ENCODE measurements around the gene DLGAP1. TPM values are rescaled to one million over a fixed set of nuclear protein-coding genes. Genes with fewer than 3 reads are reported as not detected.

The DLGAP1 gene
- total and polyA plus RNA-seq, 4 donors = 0.54 to 11.8 (median 3.1) TPM

- no peaks in the 10 kb centered on the region for H3K27me3 ChIP-seq (ENCODE audit: control insufficient read depth in 3 of 3, insufficient read depth in 3 of 3, low read length in 2 of 3)
- H3K36me3 ChIP-seq (ENCODE audit: control insufficient read depth in 4 of 4, insufficient read depth in 4 of 4, low read length in 4 of 4) = no peaks in the 10 kb centered on the region
- TF ChIP-seq, protein P1, sequence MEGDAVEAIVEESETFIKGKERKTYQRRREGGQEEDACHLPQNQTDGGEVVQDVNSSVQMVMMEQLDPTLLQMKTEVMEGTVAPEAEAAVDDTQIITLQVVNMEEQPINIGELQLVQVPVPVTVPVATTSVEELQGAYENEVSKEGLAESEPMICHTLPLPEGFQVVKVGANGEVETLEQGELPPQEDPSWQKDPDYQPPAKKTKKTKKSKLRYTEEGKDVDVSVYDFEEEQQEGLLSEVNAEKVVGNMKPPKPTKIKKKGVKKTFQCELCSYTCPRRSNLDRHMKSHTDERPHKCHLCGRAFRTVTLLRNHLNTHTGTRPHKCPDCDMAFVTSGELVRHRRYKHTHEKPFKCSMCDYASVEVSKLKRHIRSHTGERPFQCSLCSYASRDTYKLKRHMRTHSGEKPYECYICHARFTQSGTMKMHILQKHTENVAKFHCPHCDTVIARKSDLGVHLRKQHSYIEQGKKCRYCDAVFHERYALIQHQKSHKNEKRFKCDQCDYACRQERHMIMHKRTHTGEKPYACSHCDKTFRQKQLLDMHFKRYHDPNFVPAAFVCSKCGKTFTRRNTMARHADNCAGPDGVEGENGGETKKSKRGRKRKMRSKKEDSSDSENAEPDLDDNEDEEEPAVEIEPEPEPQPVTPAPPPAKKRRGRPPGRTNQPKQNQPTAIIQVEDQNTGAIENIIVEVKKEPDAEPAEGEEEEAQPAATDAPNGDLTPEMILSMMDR (IDR thresholded peaks at IDR 0.05; ENCODE audit: control extremely low read depth, extremely low read depth) = no peak
- no peak overlapping the region for H3K9ac ChIP-seq (ENCODE audit: insufficient read depth in 1 of 2, low read length in 2 of 2)
- WGBS, 2 donors = 20 to 33% methylated on average over 2 of the region's 2 CpGs
- no peak overlapping the region for H3K4me3 ChIP-seq
- DNase-seq (no peak), ATAC-seq (ENCODE audit: insufficient read depth, low FRiP score) (no peak)
- no peak overlapping the region for H3K27ac ChIP-seq (ENCODE audit: low read depth in 1 of 2, low read length in 1 of 2)
- H3K4me1 ChIP-seq (ENCODE audit: control insufficient read depth in 5 of 5, insufficient read depth in 5 of 5, low read length in 5 of 5) = no peaks in the 10 kb centered on the region
- H3K9me3 ChIP-seq (ENCODE audit: control insufficient read depth in 4 of 4, insufficient read depth in 3 of 4, low read length in 3 of 4) = peaks cover 0 to 7% (median 0%) of the 10 kb centered on the region in 4 donors
Measured at GRCh38 chr18:4232656-4233055, 222.5 kb downstream of the DLGAP1 start.

DNA sequence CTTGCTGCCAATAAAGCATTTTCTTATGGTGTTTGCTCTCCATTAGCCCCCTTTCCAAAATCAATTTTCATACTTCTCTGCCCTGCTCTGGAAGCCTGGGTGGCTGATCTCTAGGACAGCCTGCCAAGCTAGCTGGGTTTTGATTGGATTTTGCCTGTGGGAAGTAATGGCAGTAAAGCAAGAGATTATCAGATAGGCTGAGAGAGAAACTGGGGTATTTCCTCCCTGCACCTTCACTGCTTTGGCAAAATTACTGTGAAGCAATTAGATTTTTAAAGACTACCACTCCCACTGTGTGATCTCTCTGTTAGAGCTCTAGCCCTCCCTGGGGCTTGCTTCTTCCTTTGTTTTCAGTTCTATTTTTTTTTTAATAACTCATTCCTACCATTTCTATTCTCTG is 223.8 kb downstream of the DLGAP1 start:
- DNase-seq (no peak), ATAC-seq (ENCODE audit: insufficient read depth, low FRiP score) (no peak)
- no peak overlapping the region for H3K27ac ChIP-seq (ENCODE audit: low read depth in 1 of 2, low read length in 1 of 2)
- no peak overlapping the region for H3K9ac ChIP-seq (ENCODE audit: insufficient read depth in 1 of 2, low read length in 2 of 2)
- TF ChIP-seq, protein P1 (IDR thresholded peaks at IDR 0.05; ENCODE audit: control extremely low read depth, extremely low read depth) = no peak
- H3K4me3 ChIP-seq = no peak overlapping the region
- H3K9me3 ChIP-seq (ENCODE audit: control insufficient read depth in 4 of 4, insufficient read depth in 3 of 4, low read length in 3 of 4) = peaks cover 0 to 7% (median 0%) of the 10 kb centered on the region in 4 donors
- H3K36me3 ChIP-seq (ENCODE audit: control insufficient read depth in 4 of 4, insufficient read depth in 4 of 4, low read length in 4 of 4) = no peaks in the 10 kb centered on the region
- H3K27me3 ChIP-seq (ENCODE audit: control insufficient read depth in 3 of 3, insufficient read depth in 3 of 3, low read length in 2 of 3) = no peaks in the 10 kb centered on the region
- no peaks in the 10 kb centered on the region for H3K4me1 ChIP-seq (ENCODE audit: control insufficient read depth in 5 of 5, insufficient read depth in 5 of 5, low read length in 5 of 5)

GRCh38 chr18:4230450-4231168 is 224.5 kb downstream of the DLGAP1 start:
- no peaks in the 10 kb centered on the region for H3K27me3 ChIP-seq (ENCODE audit: control insufficient read depth in 3 of 3, insufficient read depth in 3 of 3, low read length in 2 of 3)
- DNase-seq = peak in 1 of 3 donors; percentile 11
- H3K36me3 ChIP-seq (ENCODE audit: control insufficient read depth in 4 of 4, insufficient read depth in 4 of 4, low read length in 4 of 4) = no peaks in the 10 kb centered on the region
- H3K27ac ChIP-seq (ENCODE audit: low read depth in 1 of 2, low read length in 1 of 2) = no peak overlapping the region
- no peak overlapping the region for H3K4me3 ChIP-seq
- no peaks in the 10 kb centered on the region for H3K4me1 ChIP-seq (ENCODE audit: control insufficient read depth in 5 of 5, insufficient read depth in 5 of 5, low read length in 5 of 5)
- 79 to 85% methylated on average over 3 of the region's 3 CpGs for WGBS, 2 donors
- H3K9me3 ChIP-seq (ENCODE audit: control insufficient read depth in 4 of 4, insufficient read depth in 3 of 4, low read length in 3 of 4) = peaks cover 0 to 7% (median 0%) of the 10 kb centered on the region in 4 donors
- no peak overlapping the region for H3K9ac ChIP-seq (ENCODE audit: insufficient read depth in 1 of 2, low read length in 2 of 2)
- TF ChIP-seq, protein P1 (IDR thresholded peaks at IDR 0.05; ENCODE audit: control extremely low read depth, extremely low read depth) = no peak
- no peak for ATAC-seq (ENCODE audit: insufficient read depth, low FRiP score)

Data from lung (tissue), 12 donors.